DOHH2 (cell line): ENCODE results near the gene DMXL2.
"Not testable (repeated sequence)": the region's sequence is repeated elsewhere in the genome, so short reads cannot be mapped to it uniquely, and the experiment has no call there.

Experiments
- CTCF ChIP-seq: fragments of 200-600 bp; sonication (generic); IDR thresholded peaks from one replicate; pipeline ENCODE4 v1.5.1; 2014; ENCODE audit warnings: antibody characterized with exemption, mild to moderate bottlenecking, low read depth, low read length; ENCODE audit not compliant: poor library complexity, severe bottlenecking
- EZH2phosphoT487 ChIP-seq: fragments of 200-600 bp; sonication (generic); IDR thresholded peaks from 2 replicates; pipeline ENCODE4 v1.6.1; 2017; ENCODE audit warnings: borderline replicate concordance, mild to moderate bottlenecking, antibody characterized with exemption, low read length, moderate library complexity, mixed read lengths

GRCh38 chr15:51648101-51648500 is 25.5 kb upstream of the DMXL2 start:
- TF ChIP-seq CTCF, EZH2phosphoT487: not testable (repeated sequence)
